ENCODE measurements around the gene DOCK9.

- TF ChIP-seq POLR2A (IDR thresholded peaks at IDR 0.05): no peak
- TF ChIP-seq, protein P1, sequence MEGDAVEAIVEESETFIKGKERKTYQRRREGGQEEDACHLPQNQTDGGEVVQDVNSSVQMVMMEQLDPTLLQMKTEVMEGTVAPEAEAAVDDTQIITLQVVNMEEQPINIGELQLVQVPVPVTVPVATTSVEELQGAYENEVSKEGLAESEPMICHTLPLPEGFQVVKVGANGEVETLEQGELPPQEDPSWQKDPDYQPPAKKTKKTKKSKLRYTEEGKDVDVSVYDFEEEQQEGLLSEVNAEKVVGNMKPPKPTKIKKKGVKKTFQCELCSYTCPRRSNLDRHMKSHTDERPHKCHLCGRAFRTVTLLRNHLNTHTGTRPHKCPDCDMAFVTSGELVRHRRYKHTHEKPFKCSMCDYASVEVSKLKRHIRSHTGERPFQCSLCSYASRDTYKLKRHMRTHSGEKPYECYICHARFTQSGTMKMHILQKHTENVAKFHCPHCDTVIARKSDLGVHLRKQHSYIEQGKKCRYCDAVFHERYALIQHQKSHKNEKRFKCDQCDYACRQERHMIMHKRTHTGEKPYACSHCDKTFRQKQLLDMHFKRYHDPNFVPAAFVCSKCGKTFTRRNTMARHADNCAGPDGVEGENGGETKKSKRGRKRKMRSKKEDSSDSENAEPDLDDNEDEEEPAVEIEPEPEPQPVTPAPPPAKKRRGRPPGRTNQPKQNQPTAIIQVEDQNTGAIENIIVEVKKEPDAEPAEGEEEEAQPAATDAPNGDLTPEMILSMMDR (IDR thresholded peaks at IDR 0.05): no peak
- TF ChIP-seq POLR2AphosphoS5 (IDR thresholded peaks at IDR 0.05): no peak
Observed at GRCh38 chr13:98768522-98768921, 209.3 kb downstream of the DOCK9 start.

All from prostate gland (tissue), 2 donors.